Hematopoietic multipotent progenitor cell treated with erythropoietin and hydrocortisone succinate and interleukin-3 and kit ligand, for 6 days (in vitro differentiated cells): Measurements from ENCODE around the gene PDCD1LG2.

Source experiments
- DNase-seq: peaks from one replicate; pipeline ENCODE4 v3.0.0-alpha.2; 2015

PDCD1LG2 gene

GRCh38 chr9:5532790-5533189 is 22.5 kb downstream of the PDCD1LG2 start:
- DNase-seq = no peak

- DNase-seq = no peak
Observed at GRCh38 chr9:5536684-5537083, 26.4 kb downstream of the PDCD1LG2 start.

- DNase-seq = no peak
Observed at GRCh38 chr9:5543875-5544702, 33.8 kb downstream of the PDCD1LG2 start.

- no peak for DNase-seq
Observed at GRCh38 chr9:5549658-5550650, 39.6 kb downstream of the PDCD1LG2 start.

- no peak for DNase-seq
Observed at GRCh38 chr9:5551368-5552150, 41.2 kb downstream of the PDCD1LG2 start.

- DNase-seq = no peak
Observed at GRCh38 chr9:5552301-5552700, 42.0 kb downstream of the PDCD1LG2 start.

GRCh38 chr9:5553211-5553610 is 42.9 kb downstream of the PDCD1LG2 start:
- no peak for DNase-seq

GRCh38 chr9:5554254-5554653 is 43.9 kb downstream of the PDCD1LG2 start:
- DNase-seq = no peak

- peak; percentile 37 for DNase-seq
Observed at GRCh38 chr9:5556101-5556705, 45.9 kb downstream of the PDCD1LG2 start.

GRCh38 chr9:5557606-5558587 is 47.6 kb downstream of the PDCD1LG2 start:
- peak; percentile 68 for DNase-seq

GRCh38 chr9:5559659-5560058 is 49.3 kb downstream of the PDCD1LG2 start:
- DNase-seq = no peak

- no peak for DNase-seq
Observed at GRCh38 chr9:5560443-5561100, 50.2 kb downstream of the PDCD1LG2 start.

GRCh38 chr9:5561828-5562488 is 51.6 kb downstream of the PDCD1LG2 start:
- DNase-seq = no peak

GRCh38 chr9:5562806-5563416 is 52.6 kb downstream of the PDCD1LG2 start:
- DNase-seq = no peak

GRCh38 chr9:5563417-5563815 is 53.1 kb downstream of the PDCD1LG2 start:
- DNase-seq = no peak

GRCh38 chr9:5563886-5564285 is 53.6 kb downstream of the PDCD1LG2 start:
- DNase-seq = no peak

- DNase-seq = peak; percentile 30
Observed at GRCh38 chr9:5566054-5566618, 55.8 kb downstream of the PDCD1LG2 start.

- no peak for DNase-seq
Observed at GRCh38 chr9:5568868-5569267, 58.5 kb downstream of the PDCD1LG2 start.

- DNase-seq = peak; percentile 65
Observed at GRCh38 chr9:5569409-5569808, 59.1 kb downstream of the PDCD1LG2 start.
